A549 (cell line): Measurements from ENCODE around the gene GMPPB. TPM values are rescaled to one million over a fixed set of nuclear protein-coding genes. Genes with fewer than 3 reads are reported as not detected.

ENCODE experiments used
- ATAC-seq, 2 experiments: fragments of 200-7000 bp in 1 of 2; fragments of >200 bp in 1 of 2; cut with Nextera tagmentation in 1 of 2; cut with Tn5 transposase in 1 of 2; 3 replicates each; pipeline versions ENCODE4 v1.8.0 to v1.9.1; 2018 to 2020; ENCODE audit warnings: mild to moderate bottlenecking in 1 of 2, moderate library complexity in 1 of 2
- CTCF ChIA-PET: fragments of 300-600 bp; sonication (Branson Sonifier 250); formaldehyde crosslinking; extraction: SDS; loops from one replicate; lab custom pipeline; 2021; ENCODE audit warnings: antibody characterized with exemption, inconsistent platforms; lab: Yijun Ruan, JAX
- POLR2A ChIA-PET: fragments of 350-600 bp; formaldehyde crosslinking; extraction: SDS; loops from one replicate; lab custom pipeline; 2021; ENCODE audit warnings: antibody characterized with exemption, inconsistent platforms; lab: Yijun Ruan, JAX
- DNase-seq, 2 experiments: peaks; one replicate each; pipeline versions ENCODE4 v3.0.0 to v3.0.0-alpha.2; 2011 to 2016; ENCODE audit warnings: low read depth in 1 of 2, low spot score in 1 of 2
- FAIRE-seq: peaks from 2 replicates; lab custom pipeline; 2011; peaks lifted over from hg19 to GRCh38; lab: Jason Lieb, UNC
- H3K27ac ChIP-seq, 2 experiments: fragments of >200 bp; sonication (Bioruptor Twin); formaldehyde crosslinking; 3 replicates each; pipeline ENCODE4 v1.5.1; 2016 to 2017
- H3K4me1 ChIP-seq: fragments of >200 bp; sonication (Bioruptor Twin); formaldehyde crosslinking; 3 replicates; pipeline ENCODE4 v1.6.1; 2016
- H3K4me2 ChIP-seq: fragments of >200 bp; sonication (Bioruptor Twin); formaldehyde crosslinking; 3 replicates; pipeline ENCODE4 v1.6.1; 2016
- H3K4me3 ChIP-seq: fragments of >200 bp; sonication (Bioruptor Twin); formaldehyde crosslinking; 3 replicates; pipeline ENCODE4 v1.5.1; 2016
- H3K9me3 ChIP-seq: fragments of >200 bp; sonication (Bioruptor Twin); formaldehyde crosslinking; 3 replicates; pipeline ENCODE4 v1.6.1; 2016
- CBX2 ChIP-seq: fragments of 200-600 bp; sonication (generic); IDR thresholded peaks from 2 replicates; pipeline ENCODE4 v1.6.1; 2016; ENCODE audit warnings: low read depth, mild to moderate bottlenecking, borderline replicate concordance
- CBX8 ChIP-seq: fragments of 200-600 bp; sonication (generic); IDR thresholded peaks from 2 replicates; pipeline ENCODE4 v1.6.1; 2016
- CEBPB ChIP-seq, 2 experiments: fragments of >200 bp in 1 of 2; sonication (Bioruptor Twin) in 1 of 2; formaldehyde crosslinking in 1 of 2; IDR thresholded peaks; 2 replicates each; pipeline ENCODE4 v1.6.1; 2012 to 2016
- CHD2 ChIP-seq: fragments of 150-350 bp; IDR thresholded peaks from 2 replicates; pipeline ENCODE4 v1.6.1; 2014; ENCODE audit warnings: low read length; ENCODE audit not compliant: partially characterized antibody
- CHD4 ChIP-seq: fragments of 200-600 bp; sonication (generic); IDR thresholded peaks from 2 replicates; pipeline ENCODE4 v1.6.1; 2016; ENCODE audit warnings: antibody characterized with exemption, mild to moderate bottlenecking, borderline replicate concordance
- EHF ChIP-seq: fragments of 250-450 bp; sonication (Bioruptor Pico); IDR thresholded peaks from 2 replicates; pipeline ENCODE4 v1.5.0; 2020; ENCODE audit warnings: mild to moderate bottlenecking
- EHMT2 ChIP-seq: fragments of 200-600 bp; sonication (generic); IDR thresholded peaks from 2 replicates; pipeline ENCODE4 v1.6.1; 2016; ENCODE audit warnings: antibody characterized with exemption, low read depth, mild to moderate bottlenecking, moderate library complexity
- FOSB ChIP-seq: fragments of 250-450 bp; sonication (Bioruptor Pico); IDR thresholded peaks from 2 replicates; pipeline ENCODE4 v1.5.0; 2020; ENCODE audit warnings: mild to moderate bottlenecking, moderate library complexity
- GATA3 ChIP-seq: IDR thresholded peaks from 2 replicates; pipeline ENCODE4 v1.6.1; 2012; ENCODE audit warnings: borderline replicate concordance
- HEYL ChIP-seq: fragments of 250-450 bp; sonication (Bioruptor Pico); IDR thresholded peaks from 2 replicates; pipeline ENCODE4 v1.8.0; 2021; ENCODE audit warnings: mild to moderate bottlenecking, moderate library complexity
- HOXA7 ChIP-seq: fragments of 250-450 bp; sonication (Bioruptor Pico); IDR thresholded peaks from 2 replicates; pipeline ENCODE4 v1.5.0; 2020; ENCODE audit warnings: mild to moderate bottlenecking, moderate library complexity
- HOXB13 ChIP-seq: fragments of 250-450 bp; sonication (Bioruptor Pico); IDR thresholded peaks from 2 replicates; pipeline ENCODE4 v1.5.0; 2020; ENCODE audit warnings: low read depth, mild to moderate bottlenecking, moderate library complexity
- HOXB5 ChIP-seq: fragments of 250-450 bp; sonication (Bioruptor Pico); IDR thresholded peaks from 2 replicates; pipeline ENCODE4 v1.5.0; 2020; ENCODE audit warnings: mild to moderate bottlenecking, moderate library complexity
- JUN ChIP-seq, 2 experiments: fragments of >200 bp; sonication (Bioruptor Twin); formaldehyde crosslinking; IDR thresholded peaks; 2 replicates in 1 of 2; 3 replicates in 1 of 2; pipeline ENCODE4 v1.6.1; 2016 to 2017
- JUNB ChIP-seq: fragments of >200 bp; sonication (Bioruptor Twin); formaldehyde crosslinking; IDR thresholded peaks from 2 replicates; pipeline ENCODE4 v1.6.1; 2016
- NFE2L2 ChIP-seq: fragments of 150-350 bp; conservative IDR thresholded peaks from 2 replicates; pipeline ENCODE4 v1.6.1; 2014; ENCODE audit warnings: low read length
- POLR2A ChIP-seq: IDR thresholded peaks from 2 replicates; pipeline ENCODE4 v1.6.1; 2012; ENCODE audit warnings: mild to moderate bottlenecking, low read length
- RCOR1 ChIP-seq: fragments of 150-350 bp; IDR thresholded peaks from 2 replicates; pipeline ENCODE4 v1.6.1; 2014; ENCODE audit warnings: antibody characterized with exemption, low read length, low read depth
- SMC3 ChIP-seq: fragments of >200 bp; sonication (Bioruptor Twin); formaldehyde crosslinking; IDR thresholded peaks from 3 replicates; pipeline ENCODE4 v1.6.1; 2018; ENCODE audit warnings: inconsistent platforms
- TFCP2L1 ChIP-seq: fragments of 250-450 bp; sonication (Bioruptor Pico); IDR thresholded peaks from 2 replicates; pipeline ENCODE4 v1.5.0; 2021; ENCODE audit warnings: mild to moderate bottlenecking
- TP53 ChIP-seq: fragments of 250-450 bp; sonication (Bioruptor Pico); IDR thresholded peaks from 2 replicates; pipeline ENCODE4 v1.5.0; 2021; ENCODE audit warnings: mild to moderate bottlenecking, moderate library complexity
- ZC3H11A ChIP-seq: fragments of 450-650 bp; IDR thresholded peaks from 2 replicates; pipeline ENCODE4 v1.6.1; 2014; ENCODE audit warnings: antibody characterized with exemption, mild to moderate bottlenecking
- ZNF302 ChIP-seq: fragments of 250-450 bp; sonication (Bioruptor Pico); IDR thresholded peaks from 2 replicates; pipeline ENCODE4 v1.9.0; 2021; ENCODE audit warnings: inconsistent platforms, mild to moderate bottlenecking, moderate library complexity
- ZSCAN20 ChIP-seq: fragments of 250-450 bp; sonication (Bioruptor Pico); IDR thresholded peaks from 2 replicates; pipeline ENCODE4 v1.8.0; 2022; ENCODE audit warnings: mild to moderate bottlenecking, moderate library complexity
- WGBS: methylation state at CpG from one replicate; pipeline ENCODE4 v1.1.6; 2017; ENCODE audit errors: missing lambda C conversion rate; 5-methylcytosine and 5-hydroxymethylcytosine counted together
- polyA plus RNA-seq, 4 experiments: library from polyadenylated mRNA; depleted of rRNA in 3 of 4; stranded (reverse); fragments of >200 nt; fragmentation: RNase III in 1 of 4; extraction: RNeasy Plus Mini Kit Qiagen cat#74134 plus additional on column Dnase treatment in 1 of 4; gene quantifications; 2 replicates in 3 of 4; 3 replicates in 1 of 4; pipeline ENCODE4 v1.2.3, GENCODE V29; 2011 to 2017
- TF ChIP-seq, protein P1 (sequence below): IDR thresholded peaks from 2 replicates; pipeline ENCODE4 v1.6.1; 2012; ENCODE audit warnings: low read depth, borderline replicate concordance
- TF ChIP-seq, protein P2 (sequence below): fragments of 200-600 bp; sonication (generic); IDR thresholded peaks from 2 replicates; pipeline ENCODE4 v1.6.1; 2016; ENCODE audit warnings: antibody characterized with exemption, mild to moderate bottlenecking, moderate library complexity
- TF ChIP-seq, protein P3 (sequence below): IDR thresholded peaks from 2 replicates; pipeline ENCODE4 v1.6.1; 2012
- TF ChIP-seq, protein P4 (sequence below): fragments of >200 bp; sonication (Bioruptor Twin); formaldehyde crosslinking; IDR thresholded peaks from 2 replicates; pipeline ENCODE4 v1.6.1; 2016
- TF ChIP-seq, protein P5 (sequence below): IDR thresholded peaks from 2 replicates; pipeline ENCODE4 v1.6.1; 2012
- TF ChIP-seq, protein P6 (sequence below): fragments of 250-450 bp; sonication (Bioruptor Pico); IDR thresholded peaks from 2 replicates; pipeline ENCODE4 v1.5.0; 2020; ENCODE audit warnings: low read depth, mild to moderate bottlenecking, moderate library complexity

The GMPPB gene
- polyA plus RNA-seq, 2 of the 4 experiments (the other 2 are of a cell fraction) = 12.9 to 24.1 TPM

DNA sequence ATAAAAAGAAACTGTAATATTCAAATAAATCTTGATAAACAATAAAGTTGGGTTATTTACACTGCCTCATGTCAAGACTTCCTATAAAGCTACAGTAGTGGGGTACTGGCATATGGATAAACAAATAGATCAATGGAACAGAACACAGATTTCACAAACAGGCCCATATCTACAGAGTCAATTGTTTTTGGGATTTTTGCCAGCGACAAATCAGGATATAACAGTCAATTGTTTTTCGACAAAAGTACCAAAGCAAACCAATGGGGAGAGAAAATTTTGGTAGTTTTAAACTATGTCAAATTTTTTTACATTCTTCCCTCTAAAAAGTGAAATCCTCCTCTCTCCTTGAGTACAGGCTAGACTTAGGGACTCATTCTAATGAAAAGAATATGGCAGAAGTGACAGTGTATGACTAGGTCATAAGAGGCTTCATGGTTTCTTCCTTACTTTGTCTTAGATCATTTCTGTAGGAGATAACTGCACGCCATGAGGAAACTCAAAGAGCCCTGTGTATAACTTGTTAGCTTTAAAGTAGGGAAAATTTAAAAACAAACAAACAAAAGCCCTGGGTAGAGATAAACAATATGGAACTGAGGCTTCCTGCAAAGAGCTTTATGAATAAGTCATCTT, 45.6 kb upstream of the GMPPB start:
- POLR2A ChIA-PET = no interaction called here
- CTCF ChIA-PET = interaction anchor here (0.8 to 1.2 kb wide), 2 partner anchors 27 to 69 kb away, joined by 3 to 5 read pairs; no protein-coding TSS in a partner anchor
- WGBS = 92% methylated on average over 3 of the region's 3 CpGs
- TF ChIP-seq JUN (IDR thresholded peaks at IDR 0.05) = no peak
- no peak for TF ChIP-seq TFCP2L1 (CRISPR knock-in tag)
- no peak for TF ChIP-seq CBX2
- TF ChIP-seq HOXA7 (CRISPR knock-in tag) = no peak
- TF ChIP-seq, protein P1, sequence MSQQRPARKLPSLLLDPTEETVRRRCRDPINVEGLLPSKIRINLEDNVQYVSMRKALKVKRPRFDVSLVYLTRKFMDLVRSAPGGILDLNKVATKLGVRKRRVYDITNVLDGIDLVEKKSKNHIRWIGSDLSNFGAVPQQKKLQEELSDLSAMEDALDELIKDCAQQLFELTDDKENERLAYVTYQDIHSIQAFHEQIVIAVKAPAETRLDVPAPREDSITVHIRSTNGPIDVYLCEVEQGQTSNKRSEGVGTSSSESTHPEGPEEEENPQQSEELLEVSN = no peak
- TF ChIP-seq SMC3 = no peak
- TF ChIP-seq, protein P2, sequence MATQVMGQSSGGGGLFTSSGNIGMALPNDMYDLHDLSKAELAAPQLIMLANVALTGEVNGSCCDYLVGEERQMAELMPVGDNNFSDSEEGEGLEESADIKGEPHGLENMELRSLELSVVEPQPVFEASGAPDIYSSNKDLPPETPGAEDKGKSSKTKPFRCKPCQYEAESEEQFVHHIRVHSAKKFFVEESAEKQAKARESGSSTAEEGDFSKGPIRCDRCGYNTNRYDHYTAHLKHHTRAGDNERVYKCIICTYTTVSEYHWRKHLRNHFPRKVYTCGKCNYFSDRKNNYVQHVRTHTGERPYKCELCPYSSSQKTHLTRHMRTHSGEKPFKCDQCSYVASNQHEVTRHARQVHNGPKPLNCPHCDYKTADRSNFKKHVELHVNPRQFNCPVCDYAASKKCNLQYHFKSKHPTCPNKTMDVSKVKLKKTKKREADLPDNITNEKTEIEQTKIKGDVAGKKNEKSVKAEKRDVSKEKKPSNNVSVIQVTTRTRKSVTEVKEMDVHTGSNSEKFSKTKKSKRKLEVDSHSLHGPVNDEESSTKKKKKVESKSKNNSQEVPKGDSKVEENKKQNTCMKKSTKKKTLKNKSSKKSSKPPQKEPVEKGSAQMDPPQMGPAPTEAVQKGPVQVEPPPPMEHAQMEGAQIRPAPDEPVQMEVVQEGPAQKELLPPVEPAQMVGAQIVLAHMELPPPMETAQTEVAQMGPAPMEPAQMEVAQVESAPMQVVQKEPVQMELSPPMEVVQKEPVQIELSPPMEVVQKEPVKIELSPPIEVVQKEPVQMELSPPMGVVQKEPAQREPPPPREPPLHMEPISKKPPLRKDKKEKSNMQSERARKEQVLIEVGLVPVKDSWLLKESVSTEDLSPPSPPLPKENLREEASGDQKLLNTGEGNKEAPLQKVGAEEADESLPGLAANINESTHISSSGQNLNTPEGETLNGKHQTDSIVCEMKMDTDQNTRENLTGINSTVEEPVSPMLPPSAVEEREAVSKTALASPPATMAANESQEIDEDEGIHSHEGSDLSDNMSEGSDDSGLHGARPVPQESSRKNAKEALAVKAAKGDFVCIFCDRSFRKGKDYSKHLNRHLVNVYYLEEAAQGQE = no peak
- no peak for TF ChIP-seq ZSCAN20 (CRISPR knock-in tag)
- TF ChIP-seq, protein P3, sequence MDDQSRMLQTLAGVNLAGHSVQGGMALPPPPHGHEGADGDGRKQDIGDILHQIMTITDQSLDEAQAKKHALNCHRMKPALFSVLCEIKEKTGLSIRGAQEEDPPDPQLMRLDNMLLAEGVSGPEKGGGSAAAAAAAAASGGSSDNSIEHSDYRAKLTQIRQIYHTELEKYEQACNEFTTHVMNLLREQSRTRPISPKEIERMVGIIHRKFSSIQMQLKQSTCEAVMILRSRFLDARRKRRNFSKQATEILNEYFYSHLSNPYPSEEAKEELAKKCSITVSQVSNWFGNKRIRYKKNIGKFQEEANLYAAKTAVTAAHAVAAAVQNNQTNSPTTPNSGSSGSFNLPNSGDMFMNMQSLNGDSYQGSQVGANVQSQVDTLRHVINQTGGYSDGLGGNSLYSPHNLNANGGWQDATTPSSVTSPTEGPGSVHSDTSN = no peak
- no peak for TF ChIP-seq HOXB5 (CRISPR knock-in tag)
- no peak for TF ChIP-seq CHD2
- no peak for TF ChIP-seq EHMT2
- TF ChIP-seq NFE2L2 = no peak
- TF ChIP-seq HOXB13 (CRISPR knock-in tag) = no peak
- no peak for TF ChIP-seq EHF (CRISPR knock-in tag)
- TF ChIP-seq ZNF302 (CRISPR knock-in tag) = no peak
- no peak for TF ChIP-seq CHD4
- FAIRE-seq (no peak), DNase-seq (no peak), ATAC-seq (no peak)
- H3K9me3 ChIP-seq = no peaks in the 10 kb centered on the region
- H3K27ac ChIP-seq = no peak overlapping the region
- no peak overlapping the region for H3K4me2 ChIP-seq
- peaks cover 3% of the 10 kb centered on the region; the same call in 2 of the 3 replicates for H3K4me1 ChIP-seq
- no peak overlapping the region for H3K4me3 ChIP-seq

DNA sequence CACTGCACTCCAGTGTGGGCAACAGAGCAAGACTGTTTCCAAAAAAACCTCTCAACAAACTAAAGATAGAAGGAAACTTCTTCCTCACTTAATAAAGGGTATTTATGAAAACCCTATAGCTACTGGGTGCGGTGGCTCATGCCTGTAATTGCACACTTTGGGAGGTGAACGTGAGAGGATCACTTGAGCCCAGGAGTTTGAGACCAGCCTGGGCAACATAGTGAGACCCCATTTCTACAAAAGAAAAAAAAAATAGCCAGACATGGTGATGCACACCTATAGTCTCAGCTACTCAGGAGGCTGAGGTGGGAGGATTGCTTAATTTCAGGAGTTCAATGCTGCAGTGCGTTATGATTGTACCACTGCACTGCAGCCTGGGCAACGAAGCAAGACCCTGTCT, 40.2 kb upstream of the GMPPB start:
- DNase-seq (no peak), FAIRE-seq (no peak), ATAC-seq (no peak)
- CTCF ChIA-PET = interaction anchor here (0.5 kb wide), 1 partner anchor 25 kb away, joined by 3 read pairs; no protein-coding TSS in a partner anchor
- no peak overlapping the region for H3K27ac ChIP-seq
- WGBS = 94% methylated on average over 4 of the region's 4 CpGs
- no peak overlapping the region for H3K4me3 ChIP-seq
- TF ChIP-seq, protein P3 = no peak
- TF ChIP-seq CHD2 (no peak), NFE2L2 (no peak), CBX8 (no peak), TP53 (CRISPR knock-in tag) (no peak), POLR2A (no peak), ZNF302 (CRISPR knock-in tag) (no peak), RCOR1 (no peak), ZC3H11A (no peak), JUN (IDR thresholded peaks at IDR 0.05) (no peak), SMC3 (no peak), FOSB (no peak), GATA3 (no peak), EHF (CRISPR knock-in tag) (no peak), CEBPB (IDR thresholded peaks at IDR 0.05) (no peak), JUNB (no peak), HEYL (CRISPR knock-in tag) (no peak)
- TF ChIP-seq, protein P4, sequence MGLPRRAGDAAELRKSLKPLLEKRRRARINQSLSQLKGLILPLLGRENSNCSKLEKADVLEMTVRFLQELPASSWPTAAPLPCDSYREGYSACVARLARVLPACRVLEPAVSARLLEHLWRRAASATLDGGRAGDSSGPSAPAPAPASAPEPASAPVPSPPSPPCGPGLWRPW = no peak
- TF ChIP-seq, protein P5, sequence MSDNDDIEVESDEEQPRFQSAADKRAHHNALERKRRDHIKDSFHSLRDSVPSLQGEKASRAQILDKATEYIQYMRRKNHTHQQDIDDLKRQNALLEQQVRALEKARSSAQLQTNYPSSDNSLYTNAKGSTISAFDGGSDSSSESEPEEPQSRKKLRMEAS = no peak
- TF ChIP-seq, protein P6, sequence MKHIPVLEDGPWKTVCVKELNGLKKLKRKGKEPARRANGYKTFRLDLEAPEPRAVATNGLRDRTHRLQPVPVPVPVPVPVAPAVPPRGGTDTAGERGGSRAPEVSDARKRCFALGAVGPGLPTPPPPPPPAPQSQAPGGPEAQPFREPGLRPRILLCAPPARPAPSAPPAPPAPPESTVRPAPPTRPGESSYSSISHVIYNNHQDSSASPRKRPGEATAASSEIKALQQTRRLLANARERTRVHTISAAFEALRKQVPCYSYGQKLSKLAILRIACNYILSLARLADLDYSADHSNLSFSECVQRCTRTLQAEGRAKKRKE = no peak
- no peak overlapping the region for H3K4me2 ChIP-seq
- H3K9me3 ChIP-seq = no peaks in the 10 kb centered on the region
- POLR2A ChIA-PET = no interaction called here
- H3K4me1 ChIP-seq = no peaks in the 10 kb centered on the region
